Right kidney (tissue), 1 donor: ENCODE data around the gene ERBB2.
"Not testable (repeated sequence)": the region's sequence is repeated elsewhere in the genome, so short reads cannot be mapped to it uniquely, and the experiment has no call there.

Experiments
- DNase-seq: peaks from one replicate; pipeline ENCODE4 v3.0.0-alpha.2; 2016

Gene ERBB2

GRCh38 chr17:39722965-39723848 is 23.3 kb downstream of the ERBB2 start:
- no peak for DNase-seq

- DNase-seq, result no peak
These were observed 24.9 kb downstream of the ERBB2 start for GRCh38 chr17:39724731-39725130.

- not testable (repeated sequence) for DNase-seq
These were observed 26.1 kb downstream of the ERBB2 start for GRCh38 chr17:39725923-39726322.

- no peak for DNase-seq
These were observed 26.8 kb downstream of the ERBB2 start for GRCh38 chr17:39726617-39727016.

- DNase-seq, result no peak
These were observed 27.7 kb downstream of the ERBB2 start for GRCh38 chr17:39727556-39727955.

DNA sequence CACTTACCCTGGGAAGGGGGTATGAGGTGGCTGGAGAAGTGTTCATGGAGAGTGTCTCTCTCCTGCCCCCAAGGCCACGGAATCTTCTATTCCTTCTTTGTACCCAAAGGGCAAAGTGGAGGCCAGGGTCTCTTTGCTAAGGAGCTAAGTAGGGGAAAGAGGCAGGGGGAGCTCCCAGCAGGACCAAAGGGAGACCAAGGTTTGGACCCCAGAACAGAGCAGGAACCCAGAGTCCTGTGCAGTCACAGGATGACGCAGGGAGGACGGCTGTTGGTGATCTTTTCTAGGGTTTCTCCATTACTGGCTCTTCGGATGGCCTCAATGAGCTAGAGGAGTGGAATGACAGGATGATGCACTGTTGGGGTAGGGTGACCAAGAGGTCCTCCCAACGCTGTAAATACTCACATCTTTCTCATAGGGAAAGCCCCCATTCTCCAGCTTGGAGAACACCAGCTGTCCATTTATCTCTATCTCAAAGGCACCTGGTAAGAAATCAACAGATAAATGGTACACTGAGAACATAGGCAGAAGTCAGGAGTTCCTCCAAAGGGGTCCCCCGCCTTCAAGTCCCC is 29.5 kb downstream of the ERBB2 start:
- no peak for DNase-seq

GRCh38 chr17:39730095-39730921 is 30.4 kb downstream of the ERBB2 start, which contains the start of gene MIEN1:
TSS of gene MIEN1 (minus strand) at chr17:39730532. CDS start at chr17:39730495, 37 bp downstream.
- DNase-seq, result peak; percentile 93

DNA sequence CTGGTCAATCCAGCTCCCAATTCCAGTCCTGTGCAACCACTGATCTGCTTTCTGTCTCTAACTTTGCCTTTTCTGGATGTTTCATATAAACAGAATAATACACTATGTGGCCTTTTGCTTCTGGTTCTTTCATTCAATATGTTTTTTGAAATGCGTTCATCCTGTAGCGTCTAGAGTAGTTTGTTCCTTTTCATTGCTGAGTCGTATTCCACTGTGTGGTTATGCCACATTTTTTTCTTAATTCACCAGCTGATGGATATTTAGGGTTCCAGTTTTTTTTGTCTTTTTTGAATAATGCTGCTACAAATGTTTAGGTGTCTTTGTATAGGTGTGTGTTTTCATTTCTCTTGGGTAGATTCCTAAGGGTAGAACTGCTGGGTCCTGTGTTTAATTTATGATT is 32.7 kb downstream of the ERBB2 start:
- no peak for DNase-seq

DNA sequence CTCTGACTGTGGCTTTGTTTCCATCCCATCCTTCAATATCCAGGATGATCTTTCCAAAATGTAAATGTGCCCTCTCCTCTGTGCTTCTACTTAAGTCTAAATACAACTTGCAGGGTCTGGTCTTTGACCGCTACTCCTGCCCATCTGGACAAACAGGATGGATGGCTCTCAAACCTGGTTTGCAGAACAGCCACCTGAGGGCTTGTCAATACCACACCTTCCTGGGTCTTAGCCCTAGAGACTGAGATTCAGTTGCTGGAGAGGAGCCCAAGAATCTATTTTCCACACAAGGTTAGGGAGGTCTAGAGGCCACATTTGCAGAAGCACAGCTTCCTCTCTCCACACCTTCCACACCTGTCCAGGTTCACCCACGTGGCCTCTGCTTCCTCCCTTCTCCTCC is 36.0 kb downstream of the ERBB2 start:
- no peak for DNase-seq

DNA sequence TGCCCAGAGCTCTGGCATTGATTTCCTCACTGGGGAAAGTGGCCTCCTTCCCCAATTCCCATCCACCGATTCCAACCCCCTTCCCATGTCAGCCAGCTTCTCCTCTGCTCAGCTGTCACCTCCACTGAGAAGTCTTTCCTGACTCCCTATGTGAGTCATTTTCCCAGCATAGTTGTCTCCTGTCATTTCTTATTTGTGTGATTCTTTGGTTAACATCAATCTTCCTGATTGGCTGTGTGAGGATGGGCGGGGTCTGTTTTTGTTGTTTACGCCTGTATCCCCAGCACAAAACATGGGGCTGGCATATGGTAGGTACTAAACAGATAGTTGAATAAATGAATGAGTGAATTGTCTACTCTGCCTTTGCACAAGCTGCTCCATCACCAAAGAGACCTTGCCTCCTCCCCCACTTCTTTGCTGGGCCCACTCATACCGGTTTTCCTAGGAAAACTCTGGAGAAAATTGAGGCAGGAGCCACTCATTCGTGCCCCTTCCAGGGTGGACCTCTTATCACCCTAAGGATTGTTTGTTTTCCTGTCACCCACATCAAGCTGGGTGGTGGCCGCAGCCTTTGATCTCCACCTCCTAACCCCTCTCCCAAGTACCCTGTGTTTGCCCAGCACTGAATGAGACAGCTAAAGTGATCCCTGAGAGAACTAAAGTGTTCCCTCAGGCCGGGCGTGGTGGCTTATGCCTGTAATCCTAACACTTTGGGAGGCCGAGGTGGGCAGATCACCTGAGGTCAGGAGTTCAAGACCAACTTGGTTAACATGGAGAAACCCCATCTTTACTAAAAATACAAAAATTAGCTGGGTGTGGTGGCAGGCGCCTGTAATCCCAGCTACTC is 36.7 kb downstream of the ERBB2 start:
- DNase-seq, result no peak

DNA sequence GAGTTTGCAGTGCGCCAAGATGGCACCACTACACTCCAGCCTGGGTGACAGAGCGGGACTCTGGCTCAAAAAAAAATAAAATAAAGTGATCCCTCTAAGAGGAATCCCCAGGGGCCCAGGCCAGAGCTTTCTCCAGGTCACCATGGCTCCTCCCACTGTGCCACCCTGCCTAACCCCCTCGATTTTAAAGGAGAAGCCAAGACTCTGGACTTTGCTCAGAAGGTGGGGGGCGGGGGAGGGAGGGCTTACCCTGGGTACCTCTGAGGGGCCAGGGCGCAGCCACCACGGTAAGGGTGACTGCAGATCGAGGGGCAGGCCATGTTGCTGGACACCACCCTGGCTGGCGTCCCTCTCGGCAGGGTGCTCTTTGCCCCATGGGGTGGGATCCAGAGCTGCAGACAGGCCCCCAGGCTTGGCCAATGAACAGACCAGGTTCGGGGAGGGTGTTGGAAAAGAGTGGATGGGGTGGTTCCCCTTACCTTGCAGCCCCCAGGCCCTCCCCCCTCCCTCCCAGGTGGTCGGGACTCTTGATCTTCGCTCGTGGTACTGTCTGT is 37.4 kb downstream of the ERBB2 start:
- DNase-seq, result no peak

DNA sequence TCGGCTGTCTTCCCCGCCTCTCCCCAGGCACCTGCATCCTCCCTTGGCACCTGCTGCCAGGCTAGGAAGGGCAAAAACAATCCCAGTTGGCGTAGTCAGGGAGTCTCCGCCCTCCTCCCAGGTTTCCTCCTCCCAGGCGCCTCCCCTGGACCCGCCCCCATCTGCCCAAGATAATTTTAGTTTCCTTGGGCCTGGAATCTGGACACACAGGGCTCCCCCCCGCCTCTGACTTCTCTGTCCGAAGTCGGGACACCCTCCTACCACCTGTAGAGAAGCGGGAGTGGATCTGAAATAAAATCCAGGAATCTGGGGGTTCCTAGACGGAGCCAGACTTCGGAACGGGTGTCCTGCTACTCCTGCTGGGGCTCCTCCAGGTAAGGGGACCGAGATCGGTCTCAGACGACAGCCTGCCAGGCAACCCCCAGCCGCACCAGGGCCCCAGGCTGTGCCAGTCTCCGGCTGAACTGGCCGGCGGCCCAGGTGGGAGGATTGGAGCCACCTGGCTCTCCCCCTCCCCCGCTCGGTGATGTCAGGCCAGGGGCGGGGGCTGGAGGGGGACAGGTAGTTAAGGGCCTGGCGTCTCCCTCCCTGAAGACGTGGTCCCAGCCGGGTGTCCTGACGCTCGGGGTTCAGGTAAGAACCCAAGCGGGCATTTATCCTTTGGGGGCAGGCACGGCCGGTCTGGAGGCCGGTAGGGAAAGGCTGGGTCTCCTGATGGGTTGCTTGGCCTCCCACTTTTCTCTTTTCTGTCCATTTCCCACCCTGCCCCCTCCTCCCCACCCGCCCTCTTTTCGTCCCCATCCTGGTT is 38.1 kb downstream of the ERBB2 start, which contains the start of gene GRB7:
GRB7 (plus strand) TSS at position 179 of the 808 bp plus-strand sequence. CDS start 4,364 bp downstream, outside the sequence.
- peak; percentile 82 for DNase-seq

DNA sequence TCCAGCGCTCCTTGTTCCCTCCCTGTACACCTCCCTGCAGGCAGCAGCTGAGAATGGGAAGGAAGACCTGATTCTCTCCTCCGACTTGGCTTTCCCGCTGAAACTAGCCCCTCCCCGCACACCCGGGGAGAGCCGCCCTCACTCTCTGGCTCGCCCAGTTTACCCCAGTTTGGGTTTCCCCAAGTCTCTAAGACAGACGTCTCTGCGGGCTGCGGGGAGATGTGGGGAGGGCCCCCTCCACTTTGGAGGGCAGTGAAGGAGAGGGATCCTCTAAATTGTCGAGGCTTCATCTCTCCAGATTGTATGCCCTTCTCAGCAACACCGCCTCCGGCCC is 38.7 kb downstream of the ERBB2 start:
- peak; percentile 59 for DNase-seq

DNA sequence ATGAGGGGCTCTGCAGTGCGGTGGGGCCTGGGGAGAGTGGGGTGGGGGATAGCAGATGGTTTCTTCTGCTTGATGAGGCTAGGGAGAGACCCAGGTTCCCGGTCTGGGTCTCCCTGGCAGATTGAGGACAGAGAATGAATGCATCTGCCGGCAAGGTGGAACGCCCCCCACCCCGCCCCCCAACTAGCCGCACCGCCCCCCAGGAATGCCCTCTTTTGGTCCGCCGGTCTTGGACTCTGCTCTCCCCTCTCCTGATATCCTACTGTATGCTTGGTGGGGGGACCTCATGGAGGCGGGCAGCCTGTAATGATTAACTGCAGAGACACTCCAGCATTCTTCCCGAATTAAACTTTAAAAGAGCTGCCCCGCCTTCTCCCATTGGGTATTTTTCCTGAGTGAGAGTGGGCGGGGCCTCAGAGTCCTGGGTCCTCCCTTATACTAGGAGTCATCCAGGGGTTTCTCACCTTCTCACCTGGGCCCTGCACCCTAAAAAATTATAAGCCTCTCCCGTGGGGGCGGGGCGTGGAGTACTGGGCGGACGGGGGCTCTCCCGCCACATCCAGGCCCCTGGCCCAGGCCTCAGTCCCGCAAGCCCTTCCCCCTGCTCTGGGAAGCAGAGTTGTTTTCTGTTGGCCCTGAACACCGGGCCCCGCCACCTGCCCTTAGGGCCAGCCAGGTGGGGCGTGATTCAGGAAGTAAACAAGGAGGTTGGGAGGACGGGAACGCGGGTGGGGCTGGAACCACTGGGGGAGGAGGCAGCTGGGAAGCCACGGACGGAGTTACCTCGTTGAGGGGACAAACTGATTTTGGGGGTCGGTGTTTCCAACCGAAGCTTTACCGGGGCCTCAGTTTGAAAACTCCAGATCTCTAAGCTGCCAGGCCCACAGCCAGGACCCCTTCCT is 39.4 kb downstream of the ERBB2 start:
- DNase-seq, result peak; percentile 80

DNA sequence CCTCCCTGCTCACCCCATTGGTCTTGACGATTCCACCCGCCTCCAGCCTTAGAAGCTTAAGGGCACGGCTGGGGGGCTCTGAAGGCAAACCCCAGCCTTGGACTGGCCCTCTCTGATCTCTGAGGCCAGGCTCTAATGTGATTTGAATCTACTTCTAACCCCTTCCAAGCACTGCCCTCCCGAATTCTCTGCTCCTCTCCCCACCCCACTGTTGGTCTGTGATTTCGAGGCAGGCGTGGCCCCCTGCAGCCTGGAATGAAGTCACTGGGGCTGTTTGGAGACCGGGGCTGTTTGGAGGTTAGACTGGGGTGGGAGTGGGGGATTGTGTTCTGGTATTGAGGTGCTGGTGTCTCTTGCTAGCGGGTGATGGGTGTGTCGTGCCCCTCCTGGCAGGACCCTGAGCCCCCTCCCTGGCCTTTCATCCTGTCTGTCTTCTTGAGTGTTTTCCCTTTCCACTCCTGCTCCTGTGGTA is 40.1 kb downstream of the ERBB2 start:
- peak; percentile 63 for DNase-seq

DNA sequence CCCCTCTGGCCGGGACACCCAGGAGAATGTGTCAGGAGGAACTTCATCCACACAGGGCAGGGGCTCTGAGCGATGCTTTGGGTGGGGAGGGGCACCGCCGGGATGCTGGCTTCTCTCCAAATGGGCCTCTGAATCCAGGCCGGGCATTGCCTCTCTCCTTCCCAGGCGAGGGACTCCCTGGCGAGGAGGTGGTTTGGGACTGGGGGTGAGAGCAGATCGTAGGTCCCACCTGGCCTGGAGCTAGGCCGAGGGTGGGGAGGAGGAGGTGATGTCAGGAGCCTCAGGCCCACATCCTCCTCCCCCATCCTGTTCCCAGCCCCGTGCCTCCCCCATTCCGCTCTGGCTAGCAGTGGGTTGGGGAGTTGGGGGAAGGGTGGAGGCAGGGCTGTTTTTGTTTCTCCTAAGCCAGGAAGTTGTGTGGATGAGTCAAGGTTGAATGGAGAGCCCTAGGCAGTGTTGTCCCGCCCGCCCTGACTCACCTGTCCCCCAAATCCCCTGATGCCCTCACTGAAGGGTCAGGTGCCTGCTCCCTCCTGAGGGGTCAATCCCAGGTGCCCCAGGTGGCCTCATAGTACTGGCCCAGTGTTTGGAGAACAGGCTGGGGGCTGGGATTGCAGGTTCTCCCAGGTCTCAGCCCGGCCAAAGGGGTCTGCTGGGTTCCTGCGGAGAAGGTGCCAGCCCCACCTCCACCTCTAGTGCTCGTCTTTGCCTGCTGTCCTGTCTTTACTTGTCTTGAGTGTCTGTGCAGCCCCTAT is 40.7 kb downstream of the ERBB2 start:
- DNase-seq, result peak; percentile 56

- DNase-seq, result no peak
These were observed 42.4 kb downstream of the ERBB2 start for GRCh38 chr17:39742126-39742855.

DNA sequence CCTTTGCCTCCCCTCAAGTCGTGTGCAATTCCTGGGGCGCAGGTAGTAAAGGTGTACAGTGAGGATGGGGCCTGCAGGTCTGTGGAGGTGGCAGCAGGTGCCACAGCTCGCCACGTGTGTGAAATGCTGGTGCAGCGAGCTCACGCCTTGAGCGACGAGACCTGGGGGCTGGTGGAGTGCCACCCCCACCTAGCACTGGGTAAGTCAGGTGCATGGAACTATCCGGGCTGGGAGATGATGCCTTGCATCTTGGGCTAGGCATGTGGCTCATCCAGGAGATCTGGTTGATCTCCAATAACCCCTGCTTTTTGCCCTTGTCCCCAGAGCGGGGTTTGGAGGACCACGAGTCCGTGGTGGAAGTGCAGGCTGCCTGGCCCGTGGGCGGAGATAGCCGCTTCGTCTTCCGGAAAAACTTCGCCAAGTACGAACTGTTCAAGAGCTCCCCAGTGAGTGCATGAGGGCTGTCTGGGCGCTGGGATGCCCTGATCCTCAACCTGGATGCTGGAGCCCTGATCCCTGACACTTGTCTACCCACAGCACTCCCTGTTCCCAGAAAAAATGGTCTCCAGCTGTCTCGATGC is 43.1 kb downstream of the ERBB2 start:
- DNase-seq, result no peak
